ENCODE results near the gene TRAPPC5.

DNA sequence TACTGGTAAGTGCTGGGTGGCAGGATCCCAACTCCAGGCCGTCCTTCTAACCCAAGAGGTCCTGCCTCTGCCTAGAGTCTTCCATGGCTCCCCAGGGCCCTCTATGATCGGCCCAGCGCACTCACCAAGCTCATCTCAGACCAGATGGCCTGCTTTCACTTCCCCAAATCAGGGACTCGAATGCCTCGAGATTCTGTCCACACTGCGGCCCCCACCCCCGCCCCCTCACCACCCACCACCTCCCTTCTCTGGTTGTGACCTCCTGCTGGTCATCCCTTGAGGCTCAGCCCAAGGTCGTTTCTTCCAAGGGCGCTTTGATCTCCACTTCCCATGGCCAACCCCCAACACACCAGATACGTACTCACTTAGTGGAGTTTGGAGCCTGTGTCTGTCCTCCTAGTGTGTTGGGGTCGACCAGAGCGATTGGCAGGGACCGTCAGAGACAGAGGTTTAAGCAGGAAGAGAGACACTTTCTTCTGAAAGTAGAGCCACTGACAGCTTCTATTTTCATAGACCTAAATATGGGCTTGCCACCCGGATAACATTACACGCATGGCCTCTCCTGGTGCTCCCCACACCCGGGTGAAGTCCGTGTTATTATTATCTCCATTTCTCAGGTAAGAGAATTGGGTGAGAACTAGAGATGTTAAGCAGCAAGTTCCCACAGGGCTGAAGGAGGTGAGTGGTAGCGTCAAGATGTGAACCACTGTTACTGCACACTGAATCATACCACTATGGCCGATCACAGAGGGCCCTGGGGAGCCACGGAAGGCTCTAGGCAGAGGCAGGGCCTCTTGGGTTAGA, 21.2 kb downstream of the TRAPPC5 start, which contains the start of gene FCER2:
- TF ChIP-seq, protein P1, sequence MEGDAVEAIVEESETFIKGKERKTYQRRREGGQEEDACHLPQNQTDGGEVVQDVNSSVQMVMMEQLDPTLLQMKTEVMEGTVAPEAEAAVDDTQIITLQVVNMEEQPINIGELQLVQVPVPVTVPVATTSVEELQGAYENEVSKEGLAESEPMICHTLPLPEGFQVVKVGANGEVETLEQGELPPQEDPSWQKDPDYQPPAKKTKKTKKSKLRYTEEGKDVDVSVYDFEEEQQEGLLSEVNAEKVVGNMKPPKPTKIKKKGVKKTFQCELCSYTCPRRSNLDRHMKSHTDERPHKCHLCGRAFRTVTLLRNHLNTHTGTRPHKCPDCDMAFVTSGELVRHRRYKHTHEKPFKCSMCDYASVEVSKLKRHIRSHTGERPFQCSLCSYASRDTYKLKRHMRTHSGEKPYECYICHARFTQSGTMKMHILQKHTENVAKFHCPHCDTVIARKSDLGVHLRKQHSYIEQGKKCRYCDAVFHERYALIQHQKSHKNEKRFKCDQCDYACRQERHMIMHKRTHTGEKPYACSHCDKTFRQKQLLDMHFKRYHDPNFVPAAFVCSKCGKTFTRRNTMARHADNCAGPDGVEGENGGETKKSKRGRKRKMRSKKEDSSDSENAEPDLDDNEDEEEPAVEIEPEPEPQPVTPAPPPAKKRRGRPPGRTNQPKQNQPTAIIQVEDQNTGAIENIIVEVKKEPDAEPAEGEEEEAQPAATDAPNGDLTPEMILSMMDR (conservative IDR thresholded peaks at IDR 0.05) = no peak
- no peak for TF ChIP-seq ZFX (IDR thresholded peaks at IDR 0.05)
